SH-SY5Y (cell line): Measurements from ENCODE around the gene LDB2.

ENCODE experiments used
- GATA2 ChIP-seq: IDR thresholded peaks from 2 replicates; pipeline ENCODE4 v1.6.1; 2011; ENCODE audit warnings: mild to moderate bottlenecking, low read depth, low read length
- GATA3 ChIP-seq: IDR thresholded peaks from 2 replicates; pipeline ENCODE4 v1.6.1; 2011; ENCODE audit warnings: low read depth, mild to moderate bottlenecking, low read length, moderate library complexity

GRCh38 chr4:16505267-16505666 lies 393.2 kb downstream of the LDB2 start:
- TF ChIP-seq GATA3 (no peak), GATA2 (no peak)
